NCI-H748 (cell line): ENCODE results near the gene CASS4.

Experiments used
- DNase-seq: peaks from one replicate; lab custom pipeline; 2025; ENCODE audit not compliant: unreplicated experiment; lab: John Stamatoyannopoulos, UW

Gene CASS4

DNA sequence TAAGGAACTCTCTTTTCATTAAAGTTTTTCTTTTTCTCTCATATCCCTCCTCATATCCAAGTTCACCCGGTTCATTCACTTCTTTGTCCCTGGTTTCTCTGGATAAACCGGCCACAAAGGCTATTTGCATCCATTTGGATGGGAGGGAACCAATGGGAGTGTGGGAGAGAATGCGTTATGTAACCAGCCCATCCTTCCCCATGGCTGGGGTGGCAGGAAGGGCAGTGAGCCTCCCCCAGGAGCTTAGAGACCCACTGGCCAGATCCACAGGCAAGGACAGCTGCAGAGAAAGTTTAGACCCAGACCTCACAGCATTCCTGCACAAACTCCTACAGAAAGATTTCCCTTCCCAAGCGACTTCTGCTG lies 10.7 kb downstream of the CASS4 start:
- no peak for DNase-seq

DNA sequence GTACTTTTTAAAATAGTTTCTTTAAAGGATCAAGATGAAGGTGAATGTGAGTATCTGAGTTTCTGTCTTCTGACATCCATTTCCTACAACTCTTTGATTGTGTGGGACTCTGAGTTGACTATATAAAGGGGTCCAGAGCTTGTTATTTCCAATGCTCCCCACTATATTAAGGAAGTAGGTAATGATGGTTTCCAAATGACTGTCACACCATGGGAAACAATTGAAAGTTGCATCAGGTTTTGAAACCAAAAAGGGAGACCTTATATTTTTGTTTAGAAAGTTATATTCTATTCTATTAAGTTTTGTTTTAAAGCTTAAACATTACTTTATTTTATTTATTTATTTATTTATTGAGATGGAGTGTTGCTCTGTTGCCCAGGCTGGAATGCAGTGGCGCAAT lies 11.2 kb downstream of the CASS4 start:
- DNase-seq = no peak

GRCh38 chr20:56423886-56424285 lies 11.8 kb downstream of the CASS4 start:
- no peak for DNase-seq

- no peak for DNase-seq
Observed at GRCh38 chr20:56424931-56425330, 12.9 kb downstream of the CASS4 start.

- no peak for DNase-seq
Observed at GRCh38 chr20:56426026-56426425, 14.0 kb downstream of the CASS4 start.

- no peak for DNase-seq
Observed at GRCh38 chr20:56426926-56427325, 14.9 kb downstream of the CASS4 start.

- DNase-seq = no peak
Observed at GRCh38 chr20:56427797-56428196, 15.7 kb downstream of the CASS4 start.

GRCh38 chr20:56428410-56428809 lies 16.4 kb downstream of the CASS4 start:
- DNase-seq = no peak

GRCh38 chr20:56428881-56429280 lies 16.8 kb downstream of the CASS4 start:
- no peak for DNase-seq

- DNase-seq = no peak
Observed at GRCh38 chr20:56429502-56429901, 17.4 kb downstream of the CASS4 start.

- DNase-seq = no peak
Observed at GRCh38 chr20:56429941-56430340, 17.9 kb downstream of the CASS4 start.

GRCh38 chr20:56430461-56430860 lies 18.4 kb downstream of the CASS4 start:
- no peak for DNase-seq

DNA sequence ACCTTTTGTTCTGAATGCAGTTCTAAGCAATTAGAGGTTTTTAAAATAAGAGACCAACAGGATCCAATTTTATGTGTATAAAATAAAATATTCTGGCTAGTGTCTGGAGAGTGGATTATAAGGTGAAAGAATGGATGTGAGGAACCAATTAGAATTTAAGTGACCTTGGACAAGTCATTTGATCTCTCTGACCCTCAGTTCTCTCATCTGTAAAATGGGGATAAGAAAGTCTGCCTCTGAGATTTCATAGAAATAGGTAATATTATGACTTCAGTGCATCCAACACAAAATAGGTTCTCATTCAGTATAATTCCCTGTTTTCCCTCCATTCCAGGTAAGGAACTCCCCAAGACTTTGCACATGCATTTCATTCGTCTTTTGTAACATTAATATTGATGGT lies 18.9 kb downstream of the CASS4 start:
- DNase-seq = no peak

GRCh38 chr20:56431471-56431870 lies 19.4 kb downstream of the CASS4 start:
- DNase-seq = no peak

- DNase-seq = no peak
Observed at GRCh38 chr20:56433221-56433879, 21.3 kb downstream of the CASS4 start.

- no peak for DNase-seq
Observed at GRCh38 chr20:56433880-56434255, 21.8 kb downstream of the CASS4 start.

- DNase-seq = no peak
Observed at GRCh38 chr20:56437196-56437960, 25.3 kb downstream of the CASS4 start.

DNA sequence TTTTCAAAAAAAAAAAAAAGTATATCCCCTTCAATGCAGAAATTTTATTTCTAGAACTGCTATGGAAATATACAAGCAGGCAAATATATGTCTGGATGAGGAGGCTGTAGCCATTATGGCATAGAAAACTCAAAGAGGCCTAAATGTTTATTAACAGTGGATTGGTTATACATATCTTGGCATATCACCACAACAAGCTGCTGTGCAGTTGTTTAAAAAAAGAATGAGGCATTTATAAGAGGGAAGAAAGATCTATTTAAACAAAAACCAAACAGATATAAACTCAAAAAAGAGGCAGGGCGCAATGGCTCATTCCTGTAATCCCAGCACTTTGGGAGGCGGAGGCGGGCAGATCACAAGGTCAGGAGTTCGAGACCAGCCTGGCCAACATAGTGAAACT lies 26.2 kb downstream of the CASS4 start:
- no peak for DNase-seq

GRCh38 chr20:56439771-56440291 lies 27.8 kb downstream of the CASS4 start:
- no peak for DNase-seq

- no peak for DNase-seq
Observed at GRCh38 chr20:56440346-56441007, 28.4 kb downstream of the CASS4 start.

- no peak for DNase-seq
Observed at GRCh38 chr20:56442389-56443365, 30.6 kb downstream of the CASS4 start.
